ENCODE results near the gene RNF224. TPM values are rescaled to one million over a fixed set of nuclear protein-coding genes. Genes with fewer than 3 reads are reported as not detected.

RNF224 gene
- total RNA-seq, 4 donors from 2014 or later = not detected

DNA sequence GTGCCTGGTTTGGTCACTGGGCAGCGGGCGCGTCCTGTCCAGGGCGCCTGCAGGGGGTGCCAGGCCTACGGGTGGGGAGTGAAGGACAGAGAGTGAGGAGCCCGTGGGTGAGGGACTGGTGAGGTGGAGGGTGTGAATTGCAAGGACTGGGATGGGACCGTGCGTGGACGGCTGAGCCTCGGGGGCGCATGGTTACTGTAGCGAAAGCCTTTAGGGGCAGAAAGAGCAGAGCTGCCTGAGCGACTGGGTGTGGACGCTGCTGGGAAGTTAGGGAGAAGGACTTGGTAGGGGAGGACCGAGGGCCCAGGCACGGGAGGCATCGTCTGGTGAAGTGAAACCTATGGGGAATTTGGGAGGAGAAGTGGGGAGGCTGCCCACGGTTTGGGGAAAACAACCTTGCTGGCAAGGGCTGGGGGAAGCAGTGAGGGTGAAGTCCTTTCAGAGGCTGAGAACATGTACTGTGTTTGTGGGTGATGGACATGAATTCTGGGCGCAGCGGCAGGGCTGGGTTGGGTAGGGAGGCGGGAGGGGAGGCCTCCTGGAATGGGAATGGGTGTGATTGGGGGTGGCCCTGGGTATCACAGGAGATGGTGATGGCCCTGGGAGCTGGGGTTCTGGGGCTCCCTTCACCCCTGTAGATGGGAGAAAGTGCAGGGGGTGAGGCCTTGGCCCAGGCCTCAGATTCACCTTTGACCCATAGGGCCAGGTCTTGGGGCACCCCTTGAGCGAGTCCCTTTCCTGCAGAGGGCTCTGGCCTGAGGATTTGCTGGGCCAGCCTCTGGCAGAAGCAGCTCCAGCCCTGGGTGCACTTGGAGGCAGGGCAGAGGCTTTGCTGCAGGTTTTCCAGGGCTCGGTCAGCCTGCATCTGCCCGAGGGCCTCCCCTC is 48.5 kb downstream of the RNF224 start:
- Histone ChIP-seq H3K4me1 (peaks cover 0 to 42% (median 15%) of the 10 kb centered on the region in 4 donors), H3K27ac (peak overlapping the region in 3 of 4 donors; percentile 36 to 86 (median 84)), H3K36me3 (peaks cover 3 to 50% (median 9%) of the 10 kb centered on the region in 3 donors), H3K4me3 (no peak overlapping the region), H3K9me3 (peaks cover 0 to 10% (median 0%) of the 10 kb centered on the region in 4 donors), H3K27me3 (peaks cover 0 to 45% of the 10 kb centered on the region in 2 donors)
- 72 to 78% methylated on average over 21 to 22 of the region's 24 CpGs for WGBS, 2 donors
- TF ChIP-seq, protein P1, sequence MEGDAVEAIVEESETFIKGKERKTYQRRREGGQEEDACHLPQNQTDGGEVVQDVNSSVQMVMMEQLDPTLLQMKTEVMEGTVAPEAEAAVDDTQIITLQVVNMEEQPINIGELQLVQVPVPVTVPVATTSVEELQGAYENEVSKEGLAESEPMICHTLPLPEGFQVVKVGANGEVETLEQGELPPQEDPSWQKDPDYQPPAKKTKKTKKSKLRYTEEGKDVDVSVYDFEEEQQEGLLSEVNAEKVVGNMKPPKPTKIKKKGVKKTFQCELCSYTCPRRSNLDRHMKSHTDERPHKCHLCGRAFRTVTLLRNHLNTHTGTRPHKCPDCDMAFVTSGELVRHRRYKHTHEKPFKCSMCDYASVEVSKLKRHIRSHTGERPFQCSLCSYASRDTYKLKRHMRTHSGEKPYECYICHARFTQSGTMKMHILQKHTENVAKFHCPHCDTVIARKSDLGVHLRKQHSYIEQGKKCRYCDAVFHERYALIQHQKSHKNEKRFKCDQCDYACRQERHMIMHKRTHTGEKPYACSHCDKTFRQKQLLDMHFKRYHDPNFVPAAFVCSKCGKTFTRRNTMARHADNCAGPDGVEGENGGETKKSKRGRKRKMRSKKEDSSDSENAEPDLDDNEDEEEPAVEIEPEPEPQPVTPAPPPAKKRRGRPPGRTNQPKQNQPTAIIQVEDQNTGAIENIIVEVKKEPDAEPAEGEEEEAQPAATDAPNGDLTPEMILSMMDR (IDR thresholded peaks at IDR 0.05) = no peak
- TF ChIP-seq EP300 (IDR thresholded peaks at IDR 0.05) (no peak), POLR2A (IDR thresholded peaks at IDR 0.05) (no peak)
- no peak for DNase-seq (ENCODE audit: low spot score in 2 of 2)

DNA sequence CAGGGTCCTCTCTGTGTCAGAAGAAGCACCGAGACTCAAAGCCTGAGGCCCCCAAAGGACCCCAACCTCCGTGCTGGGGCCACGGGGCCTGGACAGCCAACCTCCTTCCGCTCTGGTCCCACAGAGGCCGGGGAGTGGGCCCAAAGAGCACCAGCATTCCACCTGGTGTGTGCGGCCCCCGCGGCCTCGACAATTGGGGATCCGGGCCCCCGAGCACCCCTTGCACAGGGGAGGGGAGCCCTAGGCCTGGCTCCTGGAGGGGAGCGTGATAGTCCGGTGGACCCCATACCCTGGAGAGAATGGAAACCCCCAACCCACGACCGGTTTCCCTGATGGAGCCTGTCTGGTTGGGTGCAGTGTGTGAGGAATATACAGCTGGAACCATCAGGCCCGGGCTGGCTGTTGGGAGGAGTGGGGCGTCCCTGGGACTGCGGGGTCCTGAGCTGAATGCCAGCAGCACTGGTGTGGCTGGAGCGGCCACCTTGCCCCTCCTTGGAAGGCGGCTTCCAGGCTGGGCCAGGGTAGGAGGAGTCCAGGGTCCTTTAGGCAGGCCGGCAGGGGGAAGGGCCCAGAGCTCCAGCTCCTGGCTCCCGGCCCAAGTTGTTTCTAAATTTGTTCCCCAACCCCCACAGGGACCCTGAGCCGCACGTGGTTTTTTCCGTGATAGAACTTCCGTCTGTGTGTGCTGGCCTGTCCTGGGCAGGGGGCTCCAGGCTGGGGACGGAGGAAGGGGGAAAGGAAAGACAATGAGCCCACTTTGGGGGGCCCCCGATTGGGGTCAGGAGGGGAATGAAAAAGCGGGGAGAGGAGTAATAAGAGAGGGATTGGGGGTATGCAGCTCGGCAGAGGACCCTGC is 49.4 kb downstream of the RNF224 start:
- peaks cover 0 to 52% of the 10 kb centered on the region in 2 donors for H3K27me3 ChIP-seq
- peaks cover 0 to 10% (median 0%) of the 10 kb centered on the region in 4 donors for H3K9me3 ChIP-seq
- DNase-seq (ENCODE audit: low spot score in 2 of 2) = peak in 1 of 2 donors; percentile 49
- peak overlapping the region in 3 of 4 donors; percentile 31 to 63 (median 51) for H3K4me3 ChIP-seq
- WGBS, 2 donors = 20 to 36% methylated on average over 21 to 26 of the region's 30 CpGs
- no peak for TF ChIP-seq POLR2A (IDR thresholded peaks at IDR 0.05)
- TF ChIP-seq EP300 (IDR thresholded peaks at IDR 0.05) = peak in 1 of 2 donors; percentile 46
- TF ChIP-seq, protein P1 (IDR thresholded peaks at IDR 0.05) = no peak
- peaks cover 0 to 49% (median 17%) of the 10 kb centered on the region in 4 donors for H3K4me1 ChIP-seq
- H3K36me3 ChIP-seq = peaks cover 3 to 41% (median 9%) of the 10 kb centered on the region in 3 donors
- H3K27ac ChIP-seq = peak overlapping the region; percentile 36 to 86 (median 68)

DNA sequence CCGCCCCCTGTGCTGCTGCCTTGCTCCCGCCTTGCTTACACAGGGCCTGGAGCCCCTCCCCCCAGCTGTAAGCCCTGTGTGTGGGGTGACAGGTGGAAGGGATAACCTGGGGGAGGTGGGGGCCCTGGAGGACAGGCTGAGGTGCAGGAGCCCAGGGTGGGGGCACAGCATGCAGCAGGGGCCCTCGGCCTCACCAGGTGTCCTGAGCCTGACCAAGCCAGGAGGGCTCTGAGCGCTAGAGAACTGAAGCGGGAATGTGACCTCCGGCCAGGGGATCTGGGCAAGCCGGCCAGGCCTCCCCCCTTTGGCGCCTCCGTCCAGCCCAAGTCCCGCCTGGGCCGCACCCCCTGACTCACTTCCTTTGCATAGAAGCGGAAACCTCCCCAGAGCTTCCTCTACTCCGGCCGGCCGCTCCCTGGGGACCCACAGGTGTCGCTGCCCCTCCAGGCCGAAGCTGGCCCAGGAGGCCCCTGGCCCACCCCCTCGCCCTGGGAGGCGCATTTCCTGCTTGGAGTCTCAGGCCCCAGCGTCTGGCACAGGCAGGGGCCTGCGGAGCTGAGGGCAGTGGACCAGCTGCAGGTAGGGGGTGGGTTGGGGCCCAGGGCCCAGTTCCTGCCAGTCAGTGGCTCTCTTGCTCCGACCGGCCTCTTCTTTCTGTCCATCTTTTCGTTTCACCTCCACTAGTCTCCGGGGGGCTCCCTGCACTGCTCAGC is 50.2 kb downstream of the RNF224 start, which contains the start of gene TOR4A:
Gene TOR4A (plus strand): TSS at position 398 of the 713 bp plus-strand sequence. CDS start 964 bp downstream, outside the sequence.
- WGBS, 2 donors = 12% methylated on average over 12 to 20 of the region's 25 CpGs
- peaks cover 0 to 60% of the 10 kb centered on the region in 2 donors for H3K27me3 ChIP-seq
- H3K9me3 ChIP-seq = peaks cover 0 to 10% (median 0%) of the 10 kb centered on the region in 4 donors
- TF ChIP-seq EP300 (IDR thresholded peaks at IDR 0.05) (peak in 1 of 2 donors; percentile 42), POLR2A (IDR thresholded peaks at IDR 0.05) (no peak)
- TF ChIP-seq, protein P1 (IDR thresholded peaks at IDR 0.05) = no peak
- peaks cover 3 to 33% (median 4%) of the 10 kb centered on the region in 3 donors for H3K36me3 ChIP-seq
- H3K27ac ChIP-seq = peak within 1 kb of the TSS; percentile 36 to 86 (median 68)
- peak; percentile 44 to 54 for DNase-seq (ENCODE audit: low spot score in 2 of 2)
- peaks cover 0 to 49% (median 17%) of the 10 kb centered on the region in 4 donors for H3K4me1 ChIP-seq
- H3K4me3 ChIP-seq = peak within 1 kb of the TSS; percentile 18 to 63 (median 41)

DNA sequence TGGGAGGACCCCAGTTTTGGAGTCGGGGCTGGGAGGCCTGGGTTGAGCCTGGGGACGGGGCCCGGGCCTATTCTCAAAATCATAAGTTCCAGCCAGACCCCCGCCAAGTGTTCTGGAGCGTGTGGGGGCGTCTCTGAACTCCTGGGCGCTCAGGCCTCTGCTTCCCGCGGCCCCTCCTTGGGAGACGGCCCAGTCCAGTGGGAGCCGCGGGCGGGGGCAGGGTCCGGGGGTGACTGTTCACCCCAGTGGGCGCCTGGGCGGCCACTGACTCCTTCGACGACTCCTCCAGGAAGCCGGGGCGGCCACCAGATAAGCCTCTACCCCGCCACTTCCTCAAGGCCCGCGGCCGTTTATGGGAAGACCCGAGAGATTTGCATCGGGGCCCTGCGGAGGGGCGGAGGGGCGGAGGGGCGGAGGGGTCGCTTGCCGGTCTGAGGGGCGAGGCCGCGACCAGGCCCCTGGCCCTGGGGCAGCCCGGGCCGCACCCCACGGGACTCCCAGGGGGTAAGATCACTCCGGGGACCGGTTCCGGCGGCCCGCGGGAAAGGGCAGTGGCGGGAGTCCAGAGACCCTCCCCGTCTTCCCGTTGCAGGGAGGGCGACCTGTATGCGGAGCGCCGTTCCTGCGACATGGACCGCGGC is 50.9 kb downstream of the RNF224 start:
- WGBS, 2 donors = 10 to 22% methylated on average over 12 to 32 of the region's 54 CpGs
- peaks cover 0 to 26% (median 0%) of the 10 kb centered on the region in 3 donors for H3K36me3 ChIP-seq
- H3K27me3 ChIP-seq = peaks cover 0 to 63% of the 10 kb centered on the region in 2 donors
- H3K4me1 ChIP-seq = peaks cover 0 to 49% (median 17%) of the 10 kb centered on the region in 4 donors
- H3K9me3 ChIP-seq = peaks cover 0 to 10% (median 0%) of the 10 kb centered on the region in 4 donors
- TF ChIP-seq POLR2A (IDR thresholded peaks at IDR 0.05) (no peak), EP300 (IDR thresholded peaks at IDR 0.05) (no peak)
- TF ChIP-seq, protein P1 (IDR thresholded peaks at IDR 0.05) = no peak
- H3K27ac ChIP-seq = peak overlapping the region; percentile 22 to 86 (median 66)
- peak overlapping the region; percentile 18 to 63 (median 41) for H3K4me3 ChIP-seq
- no peak for DNase-seq (ENCODE audit: low spot score in 2 of 2)

Data from tibial nerve (tissue), 4 donors.